ENCODE data around the gene SPRTN. TPM values are rescaled to one million over a fixed set of nuclear protein-coding genes. Genes with fewer than 3 reads are reported as not detected.

The SPRTN gene
- total RNA-seq (1 to 10 TPM; 7.0 to 9.8 (median 9.2) TPM), polyA plus RNA-seq (10 to 100 TPM in 1 of 3 donors, 1 to 10 TPM in 2; 4.3 to 14.8 (median 6.2) TPM)
- long read RNA-seq, donor 1, transcript SPRTN-202 (5 exons, 3,468 nt), result major isoform, 5 of 8 reads
- long read RNA-seq, donor 1, partial matches to known transcripts, result 0 of 8 reads
- long read RNA-seq, donor 1, other reads (novel, unspliced or antisense), result 3 of 8 reads
- long read RNA-seq, donor 2, transcript SPRTN-202 (5 exons, 3,468 nt), result major isoform, 13 of 26 reads
- long read RNA-seq, donor 2, partial matches to known transcripts, result 0 of 26 reads
- long read RNA-seq, donor 2, other reads (novel, unspliced or antisense), result 7 of 26 reads

GRCh38 chr1:231338270-231339128, at the start of gene SPRTN:
TSS of gene SPRTN (plus strand) at chr1:231338293. CDS start at chr1:231338384, 91 bp downstream.
- no peak for TF ChIP-seq CTCF (IDR thresholded peaks at IDR 0.05)
- H3K9me3 ChIP-seq, result no peaks in the 10 kb centered on the region
- no peaks in the 10 kb centered on the region for H3K27me3 ChIP-seq (ENCODE audit: insufficient read depth in 3 of 3, low read length in 2 of 3)
- H3K36me3 ChIP-seq (ENCODE audit: insufficient read depth in 1 of 2, low read depth in 1 of 2), result peaks cover 2 to 39% of the 10 kb centered on the region in 2 donors
- H3K4me1 ChIP-seq, result peaks cover 38% of the 10 kb centered on the region
- H3K27ac ChIP-seq, result peak within 1 kb of the TSS; percentile 99
- 0 to 1% (median 0%) methylated on average over 43 of the region's 43 CpGs for WGBS, 3 donors
- peak within 1 kb of the TSS; percentile 95 for H3K4me3 ChIP-seq
- intact Hi-C loops (cut with DNase I), result loop anchor here (5.0 kb wide), 2 partner anchors 96 to 254 kb away; partner anchors contain the start of gene GNPAT (in 2 of the 2)
- no peak for DNase-seq
- peak in 3 of 4 donors; percentile 20 to 77 (median 73) for ATAC-seq

GRCh38 chr1:231295938-231296337, 42.2 kb upstream of the SPRTN start:
- H3K36me3 ChIP-seq (ENCODE audit: insufficient read depth in 1 of 2, low read depth in 1 of 2), result no peaks in the 10 kb centered on the region
- H3K4me3 ChIP-seq, result no peak overlapping the region
- peak in 2 of 4 donors; percentile 15 to 19 for ATAC-seq
- 92 to 95% (median 95%) methylated on average over 4 of the region's 4 CpGs for WGBS, 3 donors
- no peak for TF ChIP-seq CTCF (IDR thresholded peaks at IDR 0.05)
- H3K9me3 ChIP-seq, result no peaks in the 10 kb centered on the region
- H3K27ac ChIP-seq, result no peak overlapping the region
- intact Hi-C loops (cut with DNase I), result no loop called here
- no peaks in the 10 kb centered on the region for H3K27me3 ChIP-seq (ENCODE audit: insufficient read depth in 3 of 3, low read length in 2 of 3)
- no peaks in the 10 kb centered on the region for H3K4me1 ChIP-seq
- DNase-seq, result no peak

- DNase-seq (no peak), ATAC-seq (no peak)
- intact Hi-C loops (cut with DNase I), result no loop called here
- Histone ChIP-seq H3K4me3 (no peak overlapping the region), H3K4me1 (no peaks in the 10 kb centered on the region), H3K27ac (no peak overlapping the region), H3K27me3 (ENCODE audit: insufficient read depth in 3 of 3, low read length in 2 of 3) (no peaks in the 10 kb centered on the region), H3K9me3 (no peaks in the 10 kb centered on the region), H3K36me3 (ENCODE audit: insufficient read depth in 1 of 2, low read depth in 1 of 2) (no peaks in the 10 kb centered on the region)
- 92 to 95% (median 94%) methylated on average over 3 of the region's 3 CpGs for WGBS, 3 donors
- TF ChIP-seq CTCF (IDR thresholded peaks at IDR 0.05), result no peak
These were observed 36.1 kb upstream of the SPRTN start for GRCh38 chr1:231301990-231302389.

- 91 to 95% (median 91%) methylated on average over 10 of the region's 10 CpGs for WGBS, 3 donors
These were observed 27.6 kb upstream of the SPRTN start for GRCh38 chr1:231310391-231310934.

More at GRCh38 chr1:231310391-231310934, 27.6 kb upstream of the SPRTN start:
- no peak overlapping the region for H3K4me3 ChIP-seq
- H3K27ac ChIP-seq, result no peak overlapping the region
- no peak for TF ChIP-seq CTCF (IDR thresholded peaks at IDR 0.05)
- intact Hi-C loops (cut with DNase I), result no loop called here
- no peaks in the 10 kb centered on the region for H3K27me3 ChIP-seq (ENCODE audit: insufficient read depth in 3 of 3, low read length in 2 of 3)
- H3K9me3 ChIP-seq, result no peaks in the 10 kb centered on the region
- H3K4me1 ChIP-seq, result no peaks in the 10 kb centered on the region
- DNase-seq (no peak), ATAC-seq (no peak)
- H3K36me3 ChIP-seq (ENCODE audit: insufficient read depth in 1 of 2, low read depth in 1 of 2), result no peaks in the 10 kb centered on the region
